Myocyte (in vitro differentiated cells): ENCODE results near the gene APOL1. TPM values are rescaled to one million over a fixed set of nuclear protein-coding genes. Genes with fewer than 3 reads are reported as not detected.
A peak's percentile ranks its signal among the peaks of the same experiment; 100 is the strongest.
"Not testable (repeated sequence)": the region's sequence is repeated elsewhere in the genome, so short reads cannot be mapped to it uniquely, and the experiment has no call there.

ENCODE experiments used
- DNase-seq: peaks from one replicate; pipeline ENCODE4 v3.0.0-alpha.2; 2012; ENCODE audit warnings: low read depth
- polyA plus RNA-seq: library from polyadenylated mRNA; unstranded; fragments of >200 nt; gene quantifications from one replicate; pipeline ENCODE4 v1.2.1, GENCODE V29; 2012; ENCODE audit warnings: missing spikeins
- total RNA-seq: library from RNA; depleted of rRNA; stranded (reverse); fragments of >200 nt; gene quantifications from 2 replicates; pipeline ENCODE4 v1.2.3, GENCODE V29; 2014

APOL1 gene
- total RNA-seq = 0.86 and 1.0 TPM in 2 replicates
- polyA plus RNA-seq = 17.1 TPM

- DNase-seq = no peak
Observed at GRCh38 chr22:36252754-36253522, at the start of gene APOL1. APOL1 (plus strand) TSS chr22:36253133; CDS start chr22:36254956, 1,823 bp downstream.

GRCh38 chr22:36203441-36203840 lies 49.5 kb upstream of the APOL1 start:
- DNase-seq = not testable (repeated sequence)

GRCh38 chr22:36204001-36204631 lies 48.8 kb upstream of the APOL1 start:
- DNase-seq = no peak

- DNase-seq = no peak
Observed at GRCh38 chr22:36204632-36205015, 48.3 kb upstream of the APOL1 start.

- DNase-seq = not testable (repeated sequence)
Observed at GRCh38 chr22:36205573-36205972, 47.4 kb upstream of the APOL1 start.

- no peak for DNase-seq
Observed at GRCh38 chr22:36206255-36206654, 46.7 kb upstream of the APOL1 start.

GRCh38 chr22:36208162-36208765 lies 44.7 kb upstream of the APOL1 start:
- DNase-seq = no peak

GRCh38 chr22:36208914-36209313 lies 44.0 kb upstream of the APOL1 start:
- DNase-seq = peak; percentile 86

- DNase-seq = not testable (repeated sequence)
Observed at GRCh38 chr22:36209488-36209908, 43.4 kb upstream of the APOL1 start.

GRCh38 chr22:36210224-36210623 lies 42.7 kb upstream of the APOL1 start:
- DNase-seq = no peak

GRCh38 chr22:36211237-36211861 lies 41.6 kb upstream of the APOL1 start:
- DNase-seq = no peak

GRCh38 chr22:36212901-36213300 lies 40.0 kb upstream of the APOL1 start:
- no peak for DNase-seq

- no peak for DNase-seq
Observed at GRCh38 chr22:36213586-36213985, 39.3 kb upstream of the APOL1 start.

GRCh38 chr22:36215981-36216380 lies 37.0 kb upstream of the APOL1 start:
- DNase-seq = no peak

GRCh38 chr22:36218648-36219193 lies 34.2 kb upstream of the APOL1 start:
- DNase-seq = no peak

GRCh38 chr22:36220451-36220921 lies 32.4 kb upstream of the APOL1 start:
- peak; percentile 74 for DNase-seq

GRCh38 chr22:36221799-36222751 lies 30.9 kb upstream of the APOL1 start:
- DNase-seq = no peak

GRCh38 chr22:36222887-36223450 lies 30.0 kb upstream of the APOL1 start:
- DNase-seq = peak; percentile 25

GRCh38 chr22:36223504-36223903 lies 29.4 kb upstream of the APOL1 start:
- peak; percentile 92 for DNase-seq

GRCh38 chr22:36224245-36224644 lies 28.7 kb upstream of the APOL1 start:
- no peak for DNase-seq
